ENCODE results near the gene ABCC4.

DNA sequence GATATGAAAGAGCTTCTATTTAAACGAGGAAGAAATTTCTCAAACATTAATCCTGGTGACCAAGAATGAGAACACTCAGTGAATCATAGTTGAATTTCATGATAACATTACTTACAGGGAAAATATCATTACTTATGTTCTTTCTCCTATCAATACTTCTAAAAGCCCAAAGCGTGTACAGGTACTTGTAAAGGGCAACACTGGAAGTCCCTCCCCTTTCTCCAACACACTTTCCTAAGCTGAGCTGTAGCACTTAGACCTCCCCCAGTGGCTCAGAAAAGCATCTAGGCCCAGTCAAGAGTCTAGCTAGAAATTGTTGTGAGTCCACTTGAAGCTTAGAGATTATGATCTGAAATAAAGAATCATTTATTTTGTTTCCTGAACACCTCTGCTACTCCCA lies 150.7 kb downstream of the ABCC4 start:
- TF ChIP-seq POLR2A (IDR thresholded peaks at IDR 0.05), result no peak
- TF ChIP-seq, protein P1, sequence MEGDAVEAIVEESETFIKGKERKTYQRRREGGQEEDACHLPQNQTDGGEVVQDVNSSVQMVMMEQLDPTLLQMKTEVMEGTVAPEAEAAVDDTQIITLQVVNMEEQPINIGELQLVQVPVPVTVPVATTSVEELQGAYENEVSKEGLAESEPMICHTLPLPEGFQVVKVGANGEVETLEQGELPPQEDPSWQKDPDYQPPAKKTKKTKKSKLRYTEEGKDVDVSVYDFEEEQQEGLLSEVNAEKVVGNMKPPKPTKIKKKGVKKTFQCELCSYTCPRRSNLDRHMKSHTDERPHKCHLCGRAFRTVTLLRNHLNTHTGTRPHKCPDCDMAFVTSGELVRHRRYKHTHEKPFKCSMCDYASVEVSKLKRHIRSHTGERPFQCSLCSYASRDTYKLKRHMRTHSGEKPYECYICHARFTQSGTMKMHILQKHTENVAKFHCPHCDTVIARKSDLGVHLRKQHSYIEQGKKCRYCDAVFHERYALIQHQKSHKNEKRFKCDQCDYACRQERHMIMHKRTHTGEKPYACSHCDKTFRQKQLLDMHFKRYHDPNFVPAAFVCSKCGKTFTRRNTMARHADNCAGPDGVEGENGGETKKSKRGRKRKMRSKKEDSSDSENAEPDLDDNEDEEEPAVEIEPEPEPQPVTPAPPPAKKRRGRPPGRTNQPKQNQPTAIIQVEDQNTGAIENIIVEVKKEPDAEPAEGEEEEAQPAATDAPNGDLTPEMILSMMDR (IDR thresholded peaks at IDR 0.05 in 8 of 11, conservative IDR thresholded peaks at IDR 0.05 in 3 of 11), result no peak

Measured in spleen (tissue), 7 donors.